ENCODE results near the gene NINJ1. TPM values are rescaled to one million over a fixed set of nuclear protein-coding genes. Genes with fewer than 3 reads are reported as not detected.

NINJ1 gene
- total RNA-seq, 4 donors from 2014 or later, result 82.9 to 168 (median 121) TPM

DNA sequence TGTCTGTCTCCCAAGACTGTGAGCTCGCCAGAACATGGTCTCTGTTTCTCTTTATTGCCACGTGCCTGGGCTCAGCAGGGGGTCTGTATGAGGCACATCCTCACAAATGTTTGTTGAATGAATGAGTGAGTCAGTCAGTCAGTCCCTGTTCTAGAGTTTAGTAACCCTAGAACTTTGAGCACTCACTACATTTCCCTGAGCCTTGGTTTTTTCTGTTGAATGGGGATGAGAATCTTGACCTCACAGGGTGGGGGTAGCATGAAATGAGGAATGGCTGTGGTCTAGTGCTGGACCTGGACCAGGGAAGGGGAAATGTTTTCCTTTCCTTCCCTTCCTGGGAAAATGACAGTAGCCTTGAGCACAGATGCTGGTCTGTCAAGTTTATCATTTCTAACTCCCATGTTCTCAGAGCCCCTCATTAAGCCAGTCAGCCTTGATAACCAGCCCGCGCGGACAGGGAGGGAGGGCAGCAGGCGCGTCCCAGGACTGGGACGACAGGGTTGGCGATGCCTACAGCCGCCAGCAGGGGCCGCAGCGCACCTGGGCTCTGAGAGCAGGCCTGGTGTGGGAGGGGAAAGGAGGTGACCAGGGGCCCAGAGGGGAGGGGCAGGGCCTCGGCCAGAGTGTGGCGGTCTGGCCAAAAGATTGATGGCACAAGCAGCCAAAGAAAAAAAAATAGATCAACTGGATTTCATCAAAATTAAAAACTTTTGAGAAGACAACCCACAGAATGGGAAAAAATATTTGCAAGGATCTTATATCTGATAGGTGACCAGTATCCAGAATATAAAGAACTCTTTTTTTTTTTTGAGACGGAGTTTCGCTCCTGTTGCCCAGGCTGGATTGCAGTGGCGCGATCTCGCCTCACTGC, 25.8 kb upstream of the NINJ1 start:
- Histone ChIP-seq H3K4me3 (replicated peaks in 1 of 3) (no peak overlapping the region), H3K27me3 (no peaks in the 10 kb centered on the region), H3K27ac (no peak overlapping the region), H3K9me3 (no peaks in the 10 kb centered on the region), H3K36me3 (no peaks in the 10 kb centered on the region), H3K4me1 (peaks cover 4 to 6% of the 10 kb centered on the region in 2 donors)
- no peak for TF ChIP-seq POLR2A (IDR thresholded peaks at IDR 0.05)
- TF ChIP-seq, protein P1, sequence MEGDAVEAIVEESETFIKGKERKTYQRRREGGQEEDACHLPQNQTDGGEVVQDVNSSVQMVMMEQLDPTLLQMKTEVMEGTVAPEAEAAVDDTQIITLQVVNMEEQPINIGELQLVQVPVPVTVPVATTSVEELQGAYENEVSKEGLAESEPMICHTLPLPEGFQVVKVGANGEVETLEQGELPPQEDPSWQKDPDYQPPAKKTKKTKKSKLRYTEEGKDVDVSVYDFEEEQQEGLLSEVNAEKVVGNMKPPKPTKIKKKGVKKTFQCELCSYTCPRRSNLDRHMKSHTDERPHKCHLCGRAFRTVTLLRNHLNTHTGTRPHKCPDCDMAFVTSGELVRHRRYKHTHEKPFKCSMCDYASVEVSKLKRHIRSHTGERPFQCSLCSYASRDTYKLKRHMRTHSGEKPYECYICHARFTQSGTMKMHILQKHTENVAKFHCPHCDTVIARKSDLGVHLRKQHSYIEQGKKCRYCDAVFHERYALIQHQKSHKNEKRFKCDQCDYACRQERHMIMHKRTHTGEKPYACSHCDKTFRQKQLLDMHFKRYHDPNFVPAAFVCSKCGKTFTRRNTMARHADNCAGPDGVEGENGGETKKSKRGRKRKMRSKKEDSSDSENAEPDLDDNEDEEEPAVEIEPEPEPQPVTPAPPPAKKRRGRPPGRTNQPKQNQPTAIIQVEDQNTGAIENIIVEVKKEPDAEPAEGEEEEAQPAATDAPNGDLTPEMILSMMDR (IDR thresholded peaks at IDR 0.05), result peak; percentile 86 to 99 (median 99)
- DNase-seq, result peak; percentile 93 to 94
- intact Hi-C loops (cut with DNase I), result loop anchor here (2.0 to 10.0 kb wide), 2 partner anchors 145 to 405 kb away; no protein-coding TSS in a partner anchor
- WGBS, 2 donors, result 21 to 22% methylated on average over 19 of the region's 19 CpGs

DNA sequence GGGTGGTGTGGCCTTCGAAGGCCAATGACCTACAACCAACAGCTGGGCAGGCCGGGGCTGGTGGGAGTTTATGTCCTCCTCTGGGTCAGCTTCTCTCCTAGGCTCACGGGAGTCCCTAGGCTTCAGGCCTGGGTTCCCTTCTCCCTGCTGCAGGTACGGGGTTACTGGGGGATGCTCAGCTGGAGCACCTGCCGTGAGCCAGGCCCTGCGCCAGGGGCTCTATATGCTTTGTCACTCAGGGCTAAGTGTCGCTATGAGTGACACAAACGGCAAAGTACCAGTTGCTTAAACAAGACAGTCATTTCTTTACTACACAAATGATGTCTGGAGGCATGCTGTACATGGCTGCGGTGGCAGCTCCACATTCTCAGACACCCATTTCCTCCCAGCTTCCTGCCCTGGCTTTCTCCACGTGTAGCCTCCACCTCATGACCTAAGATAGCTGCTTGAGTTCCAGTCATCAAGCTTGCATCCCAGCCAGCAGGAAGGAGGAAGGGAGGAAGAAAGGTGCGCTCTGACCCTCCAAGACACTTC, 22.5 kb upstream of the NINJ1 start:
- H3K4me1 ChIP-seq, result peaks cover 4 to 6% of the 10 kb centered on the region in 2 donors
- DNase-seq, result no peak
- no peaks in the 10 kb centered on the region for H3K27me3 ChIP-seq
- 81 to 92% methylated on average over 7 to 11 of the region's 11 CpGs for WGBS, 2 donors
- TF ChIP-seq, protein P1 (IDR thresholded peaks at IDR 0.05), result no peak
- no peak for TF ChIP-seq POLR2A (IDR thresholded peaks at IDR 0.05)
- H3K9me3 ChIP-seq, result no peaks in the 10 kb centered on the region
- no peak overlapping the region for H3K4me3 ChIP-seq (replicated peaks in 1 of 3)
- no peak overlapping the region for H3K27ac ChIP-seq
- H3K36me3 ChIP-seq, result no peaks in the 10 kb centered on the region
- intact Hi-C loops (cut with DNase I), result no loop called here

DNA sequence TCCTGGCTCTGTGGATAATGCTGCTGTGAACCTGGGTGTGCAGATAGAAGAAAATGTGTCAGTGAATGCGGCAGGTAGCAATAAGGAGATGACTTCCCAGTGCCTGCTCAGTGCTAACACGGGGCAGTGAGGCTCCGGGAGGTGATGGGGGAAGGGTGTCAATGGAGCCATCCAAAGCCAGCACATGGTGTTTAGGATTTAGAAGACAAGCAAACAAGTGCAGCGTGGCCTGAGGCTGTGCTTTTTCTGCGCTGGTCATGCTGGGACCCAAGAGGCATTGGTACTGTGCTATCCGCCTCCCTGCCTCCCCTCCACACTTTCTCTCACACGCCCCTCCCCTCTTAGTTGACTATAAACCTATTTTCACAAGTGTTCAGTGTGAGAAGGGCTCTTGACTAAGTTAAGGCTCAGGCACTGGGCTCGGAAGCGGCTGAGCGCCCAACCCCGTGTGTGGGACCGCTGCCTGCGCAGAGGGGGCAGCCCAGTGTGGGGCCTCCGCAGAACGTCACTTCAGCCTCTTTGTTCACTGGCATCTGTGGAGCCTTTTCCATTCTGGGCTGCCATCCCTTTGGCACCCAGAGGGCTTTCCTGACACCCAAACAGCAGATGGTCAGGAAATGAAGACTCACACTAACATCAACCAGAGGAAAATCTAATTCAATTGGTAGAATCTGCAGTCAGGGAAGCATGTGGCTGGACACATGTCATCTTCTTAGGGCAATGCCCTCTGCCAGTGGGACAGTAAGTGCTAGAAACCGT, 21.8 kb upstream of the NINJ1 start:
- H3K36me3 ChIP-seq, result no peaks in the 10 kb centered on the region
- WGBS, 2 donors, result 38 to 42% methylated on average over 16 of the region's 16 CpGs
- no peak for TF ChIP-seq POLR2A (IDR thresholded peaks at IDR 0.05)
- TF ChIP-seq, protein P1 (IDR thresholded peaks at IDR 0.05), result no peak
- intact Hi-C loops (cut with DNase I), result no loop called here
- H3K4me3 ChIP-seq (replicated peaks in 1 of 3), result no peak overlapping the region
- H3K4me1 ChIP-seq, result peaks cover 4 to 6% of the 10 kb centered on the region in 2 donors
- H3K9me3 ChIP-seq, result no peaks in the 10 kb centered on the region
- peak; percentile 46 to 53 for DNase-seq
- no peak overlapping the region for H3K27ac ChIP-seq
- H3K27me3 ChIP-seq, result no peaks in the 10 kb centered on the region

GRCh38 chr9:93154293-93154903, 20.3 kb upstream of the NINJ1 start:
- intact Hi-C loops (cut with DNase I), result no loop called here
- TF ChIP-seq POLR2A (IDR thresholded peaks at IDR 0.05), result no peak
- TF ChIP-seq, protein P1 (IDR thresholded peaks at IDR 0.05), result peak in 3 of 6 experiments; percentile 23 to 43 (median 33)
- DNase-seq, result peak in 1 of 2 donors; percentile 30

More at GRCh38 chr9:93154293-93154903, 20.3 kb upstream of the NINJ1 start:
- Histone ChIP-seq H3K4me1 (peaks cover 4 to 6% of the 10 kb centered on the region in 2 donors), H3K9me3 (no peaks in the 10 kb centered on the region), H3K36me3 (no peaks in the 10 kb centered on the region), H3K27me3 (no peaks in the 10 kb centered on the region), H3K27ac (no peak overlapping the region), H3K4me3 (replicated peaks in 1 of 3) (no peak overlapping the region)
- 81% methylated on average over 14 of the region's 14 CpGs for WGBS, 2 donors
